Amniotic epithelial cell (primary cell): ENCODE measurements around the gene CCDC27.

ENCODE experiments used
- DNase-seq: peaks from one replicate; pipeline ENCODE4 v3.0.0-alpha.2; 2010; ENCODE audit warnings: low read depth

Gene CCDC27

GRCh38 chr1:3718764-3719163 is 33.5 kb upstream of the CCDC27 start:
- no peak for DNase-seq

DNA sequence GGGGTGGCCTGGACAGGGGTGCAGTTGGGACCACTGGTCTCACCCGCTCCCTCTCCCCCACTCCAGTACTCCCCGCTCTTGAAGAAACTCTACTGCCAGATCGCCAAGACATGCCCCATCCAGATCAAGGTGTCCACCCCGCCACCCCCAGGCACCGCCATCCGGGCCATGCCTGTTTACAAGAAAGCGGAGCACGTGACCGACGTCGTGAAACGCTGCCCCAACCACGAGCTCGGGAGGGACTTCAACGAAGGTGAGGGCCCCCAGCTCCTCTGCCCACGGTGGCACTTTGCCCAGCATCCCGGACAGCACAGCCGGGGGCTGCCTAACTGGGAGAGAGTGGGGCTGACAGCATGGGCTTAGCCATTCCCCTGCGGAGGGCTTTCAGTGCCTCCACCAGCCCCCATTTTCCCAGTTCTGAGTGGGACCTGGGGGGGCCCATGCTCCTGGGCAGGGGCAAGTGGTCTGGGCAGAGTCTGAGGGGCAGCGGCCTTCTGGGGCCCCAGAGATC is 30.2 kb upstream of the CCDC27 start:
- DNase-seq: no peak

- DNase-seq: no peak
Observed at GRCh38 chr1:3722846-3723245, 29.4 kb upstream of the CCDC27 start.

GRCh38 chr1:3724416-3725030 is 27.7 kb upstream of the CCDC27 start:
- DNase-seq: peak; percentile 31

- DNase-seq: no peak
Observed at GRCh38 chr1:3725366-3725765, 26.9 kb upstream of the CCDC27 start.

DNA sequence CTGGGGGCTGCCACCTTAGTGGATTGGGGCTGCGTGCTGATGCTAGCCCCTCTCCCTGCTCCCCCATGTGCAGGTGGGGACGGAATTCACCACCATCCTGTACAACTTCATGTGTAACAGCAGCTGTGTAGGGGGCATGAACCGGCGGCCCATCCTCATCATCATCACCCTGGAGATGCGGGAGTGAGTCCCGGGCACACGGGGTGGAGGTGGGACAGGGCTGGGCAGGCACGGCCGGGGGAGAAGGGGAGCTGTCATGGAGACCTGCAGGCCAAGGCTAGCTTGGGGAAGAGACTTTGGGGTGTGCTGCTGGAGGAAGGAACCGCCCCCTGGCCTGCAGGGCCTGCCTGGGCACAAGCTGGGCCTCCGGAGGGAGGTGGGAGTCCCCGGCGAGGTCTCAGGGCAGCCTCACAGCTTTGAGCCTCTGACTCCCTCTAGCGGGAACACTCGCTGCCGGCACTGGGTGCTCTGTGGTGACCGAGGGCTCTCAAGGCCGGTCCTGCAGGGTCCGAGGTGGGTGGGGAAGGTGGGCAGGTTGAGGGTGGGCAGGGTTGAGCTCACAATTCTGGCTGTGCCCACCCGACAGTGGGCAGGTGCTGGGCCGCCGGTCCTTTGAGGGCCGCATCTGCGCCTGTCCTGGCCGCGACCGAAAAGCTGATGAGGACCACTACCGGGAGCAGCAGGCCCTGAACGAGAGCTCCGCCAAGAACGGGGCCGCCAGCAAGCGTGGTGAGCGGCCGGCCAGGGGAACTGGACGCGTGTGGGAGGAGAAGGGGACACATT is 25.0 kb upstream of the CCDC27 start:
- no peak for DNase-seq

- no peak for DNase-seq
Observed at GRCh38 chr1:3727825-3728776, 24.1 kb upstream of the CCDC27 start.

- peak; percentile 74 for DNase-seq
Observed at GRCh38 chr1:3729594-3730542, 22.4 kb upstream of the CCDC27 start.

DNA sequence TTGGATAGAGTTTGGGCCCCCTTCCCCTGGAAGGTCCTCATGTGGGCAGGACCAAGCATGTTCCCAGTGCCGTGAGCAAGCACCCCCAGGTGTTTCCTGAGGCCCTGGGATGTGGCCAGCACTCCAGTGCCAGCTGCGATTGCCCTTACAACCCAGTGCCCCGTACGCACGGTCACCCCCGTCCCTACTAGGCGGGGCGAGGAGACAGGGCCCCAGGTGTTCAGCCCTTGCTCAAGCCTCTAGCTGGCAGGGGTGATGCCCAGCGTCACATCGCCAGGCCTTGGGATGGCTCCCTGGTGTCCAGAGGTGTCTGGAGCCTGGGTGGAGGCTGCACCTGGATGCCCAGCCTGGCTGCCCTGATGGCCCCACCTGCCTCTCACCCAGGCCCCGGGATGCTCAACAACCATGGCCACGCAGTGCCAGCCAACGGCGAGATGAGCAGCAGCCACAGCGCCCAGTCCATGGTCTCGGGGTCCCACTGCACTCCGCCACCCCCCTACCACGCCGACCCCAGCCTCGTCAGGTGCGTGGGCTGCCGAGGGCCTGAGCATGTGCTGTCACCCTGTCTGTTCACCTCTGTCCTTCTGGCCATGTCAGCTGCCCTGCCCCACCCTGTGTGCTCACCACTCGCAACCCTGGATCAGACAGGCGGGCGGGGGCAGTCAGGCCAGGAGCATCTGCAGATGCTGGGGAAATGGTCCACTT is 21.6 kb upstream of the CCDC27 start:
- no peak for DNase-seq

- no peak for DNase-seq
Observed at GRCh38 chr1:3731583-3732433, 20.4 kb upstream of the CCDC27 start.

- no peak for DNase-seq
Observed at GRCh38 chr1:3732434-3733093, 19.7 kb upstream of the CCDC27 start.

DNA sequence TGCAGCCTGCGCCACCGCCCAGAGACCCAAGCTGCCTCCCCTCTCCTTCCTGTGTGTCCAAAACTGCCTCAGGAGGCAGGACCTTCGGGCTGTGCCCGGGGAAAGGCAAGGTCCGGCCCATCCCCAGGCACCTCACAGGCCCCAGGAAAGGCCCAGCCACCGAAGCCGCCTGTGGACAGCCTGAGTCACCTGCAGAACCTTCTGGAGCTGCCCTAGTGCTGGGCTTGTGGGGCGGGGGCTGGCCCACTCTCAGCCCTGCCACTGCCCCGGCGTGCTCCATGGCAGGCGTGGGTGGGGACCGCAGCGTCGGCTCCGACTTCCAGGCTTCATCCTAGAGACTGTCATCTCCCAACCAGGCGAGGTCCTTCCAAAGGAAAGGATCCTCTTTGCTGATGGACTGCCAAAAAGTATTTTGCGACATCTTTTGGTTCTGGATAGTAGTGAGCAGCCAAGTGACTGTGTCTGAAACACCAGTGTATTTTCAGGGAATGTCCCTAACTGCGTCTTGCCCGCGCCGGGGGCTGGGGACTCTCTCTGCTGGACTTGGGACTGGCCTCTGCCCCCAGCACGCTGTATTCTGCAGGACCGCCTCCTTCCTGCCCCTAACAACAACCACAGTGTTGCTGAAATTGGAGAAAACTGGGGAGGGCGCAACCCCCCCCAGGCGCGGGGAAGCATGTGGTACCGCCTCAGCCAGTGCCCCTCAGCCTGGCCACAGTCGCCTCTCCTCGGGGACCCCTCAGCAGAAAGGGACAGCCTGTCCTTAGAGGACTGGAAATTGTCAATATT is 19.0 kb upstream of the CCDC27 start:
- no peak for DNase-seq

DNA sequence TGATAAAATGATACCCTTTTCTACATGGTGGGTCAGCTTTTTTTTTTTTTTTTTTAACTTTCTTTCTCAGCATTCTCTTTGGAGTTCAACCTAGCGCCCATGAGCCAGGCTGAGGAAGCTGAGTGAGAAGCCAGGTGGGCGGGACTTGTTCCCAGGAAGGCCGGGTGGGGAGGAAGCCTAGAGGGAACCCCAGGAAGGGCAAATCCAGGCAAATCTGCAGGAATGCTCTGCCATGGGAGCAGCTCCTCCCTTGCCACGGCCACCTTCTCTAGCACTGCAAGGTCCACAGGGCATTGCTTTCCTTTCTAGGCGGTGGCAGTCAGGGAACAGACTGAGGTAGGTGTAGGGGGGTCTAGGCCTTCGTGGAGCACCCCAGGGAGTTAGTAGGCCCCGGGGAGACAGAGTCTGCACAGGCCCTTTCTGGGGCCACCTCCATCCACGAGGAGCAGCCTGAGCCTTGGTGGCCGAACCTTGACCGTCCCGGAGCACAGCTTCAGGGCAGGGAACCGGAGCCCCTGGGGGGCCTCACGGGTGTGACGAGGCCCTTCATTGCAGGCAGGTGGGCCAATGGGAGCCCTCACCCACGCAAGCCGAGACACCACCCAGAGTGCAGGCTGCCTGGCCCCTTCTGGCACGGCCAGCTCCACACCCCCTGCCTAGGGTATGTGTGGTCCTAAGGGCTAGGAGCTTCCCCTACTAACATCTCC is 18.2 kb upstream of the CCDC27 start:
- no peak for DNase-seq

- no peak for DNase-seq
Observed at GRCh38 chr1:3734602-3735001, 17.6 kb upstream of the CCDC27 start.

DNA sequence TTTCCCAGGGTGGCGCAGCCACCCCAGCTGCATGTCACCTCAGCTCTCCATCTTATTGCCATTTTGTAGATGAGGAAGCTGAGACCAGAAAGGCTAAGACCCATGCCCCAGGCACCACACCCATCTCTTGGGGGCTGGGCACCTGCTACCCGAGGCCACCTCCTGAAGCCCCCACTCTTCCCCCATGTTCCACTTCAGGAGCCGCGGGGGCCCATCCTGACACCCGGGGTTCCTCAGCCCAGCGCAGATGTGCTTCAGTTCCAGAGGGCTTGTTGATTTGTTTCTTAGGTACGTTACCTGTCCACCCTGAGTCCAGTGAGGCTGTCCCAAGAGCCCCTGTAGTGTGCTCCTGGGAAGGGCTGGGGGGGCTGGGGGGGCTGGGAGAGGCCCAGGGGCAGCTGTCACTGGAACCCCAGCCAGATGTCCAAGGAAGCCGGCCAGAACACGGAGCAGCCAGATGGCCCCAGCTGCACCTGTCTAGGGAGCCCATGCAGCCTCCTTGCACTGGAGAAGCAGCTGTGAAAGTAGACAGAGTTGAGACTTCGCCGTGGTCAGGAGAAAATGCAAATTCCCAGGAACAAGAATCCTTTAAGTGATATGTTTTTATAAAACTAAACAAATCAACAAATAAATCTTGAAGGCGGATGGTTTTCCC is 17.1 kb upstream of the CCDC27 start:
- DNase-seq: no peak

DNA sequence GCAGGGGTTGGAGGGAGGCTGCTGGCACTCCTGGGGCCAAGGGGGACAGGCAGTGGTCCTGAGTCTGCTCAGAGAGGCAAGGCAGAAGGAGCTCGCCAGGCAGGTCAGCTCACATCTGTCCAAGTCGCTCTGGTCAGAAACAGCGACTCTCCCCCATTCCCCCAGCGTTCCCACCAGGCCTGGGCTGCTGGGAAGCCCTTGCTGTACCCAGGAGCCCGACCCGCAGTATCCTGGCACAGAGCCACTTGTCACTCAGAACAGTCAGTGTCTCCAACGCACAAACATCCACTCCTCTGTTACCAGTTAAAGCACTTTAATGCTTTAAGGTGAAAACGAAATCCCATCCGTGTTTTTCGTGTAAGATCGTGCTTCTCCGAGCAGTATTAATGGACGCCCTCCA is 16.6 kb upstream of the CCDC27 start:
- no peak for DNase-seq

GRCh38 chr1:3736131-3736561 is 16.1 kb upstream of the CCDC27 start:
- no peak for DNase-seq
